ENCODE results near the gene SNRNP25.
"Not testable (repeated sequence)": the region's sequence is repeated elsewhere in the genome, so short reads cannot be mapped to it uniquely, and the experiment has no call there.

Gene SNRNP25

DNA sequence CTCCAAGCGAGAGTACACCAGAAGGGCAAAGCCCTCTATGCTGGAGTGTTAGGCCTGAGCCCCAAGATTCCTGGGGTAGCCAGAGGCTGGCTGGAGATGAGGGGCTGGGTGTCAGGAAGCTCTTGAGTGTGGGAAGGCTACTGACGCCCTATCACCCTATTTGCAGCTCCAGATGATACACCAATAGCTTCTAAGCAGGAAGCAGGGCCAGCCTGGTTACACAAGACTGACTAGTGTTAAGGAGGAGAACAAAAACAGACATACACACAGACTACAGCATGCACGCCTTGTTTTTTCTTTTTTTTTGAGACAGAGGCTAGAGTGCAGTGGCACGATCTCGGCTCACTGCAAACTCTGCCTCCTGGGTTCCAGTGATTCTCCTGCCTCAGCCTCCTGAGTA is 16.1 kb upstream of the SNRNP25 start:
- Histone ChIP-seq H3K36me3 (no peaks in the 10 kb centered on the region), H3K27ac (no peak overlapping the region), H3K4me1 (no peaks in the 10 kb centered on the region), H3K4me3 (no peak overlapping the region), H3K27me3 (no peaks in the 10 kb centered on the region), H3K9me3 (no peaks in the 10 kb centered on the region)
- TF ChIP-seq, protein P1, sequence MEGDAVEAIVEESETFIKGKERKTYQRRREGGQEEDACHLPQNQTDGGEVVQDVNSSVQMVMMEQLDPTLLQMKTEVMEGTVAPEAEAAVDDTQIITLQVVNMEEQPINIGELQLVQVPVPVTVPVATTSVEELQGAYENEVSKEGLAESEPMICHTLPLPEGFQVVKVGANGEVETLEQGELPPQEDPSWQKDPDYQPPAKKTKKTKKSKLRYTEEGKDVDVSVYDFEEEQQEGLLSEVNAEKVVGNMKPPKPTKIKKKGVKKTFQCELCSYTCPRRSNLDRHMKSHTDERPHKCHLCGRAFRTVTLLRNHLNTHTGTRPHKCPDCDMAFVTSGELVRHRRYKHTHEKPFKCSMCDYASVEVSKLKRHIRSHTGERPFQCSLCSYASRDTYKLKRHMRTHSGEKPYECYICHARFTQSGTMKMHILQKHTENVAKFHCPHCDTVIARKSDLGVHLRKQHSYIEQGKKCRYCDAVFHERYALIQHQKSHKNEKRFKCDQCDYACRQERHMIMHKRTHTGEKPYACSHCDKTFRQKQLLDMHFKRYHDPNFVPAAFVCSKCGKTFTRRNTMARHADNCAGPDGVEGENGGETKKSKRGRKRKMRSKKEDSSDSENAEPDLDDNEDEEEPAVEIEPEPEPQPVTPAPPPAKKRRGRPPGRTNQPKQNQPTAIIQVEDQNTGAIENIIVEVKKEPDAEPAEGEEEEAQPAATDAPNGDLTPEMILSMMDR (IDR thresholded peaks at IDR 0.05): no peak
- DNase-seq: no peak
- intact Hi-C loops (cut with DNase I; ENCODE audit: low total_unique reads): no loop called here

DNA sequence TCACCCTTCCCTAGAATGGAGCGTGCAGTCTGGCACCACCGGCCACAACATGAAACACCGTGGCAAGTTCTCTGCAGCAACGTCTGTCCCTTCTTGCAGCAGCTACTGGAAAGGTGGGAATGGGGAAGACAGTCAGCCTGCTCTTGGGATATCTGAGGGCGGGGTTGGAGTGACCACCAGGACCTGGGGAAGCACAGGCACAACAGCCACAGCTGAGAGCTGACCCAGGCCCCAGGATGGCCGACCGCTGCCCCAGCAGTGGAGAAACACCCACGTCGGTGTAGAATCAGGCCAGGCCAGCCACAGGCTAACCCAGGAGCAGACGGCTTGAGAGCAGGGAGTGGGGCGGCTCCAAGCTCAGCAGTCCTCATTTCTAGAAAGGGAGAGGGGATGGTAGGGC is 15.4 kb upstream of the SNRNP25 start:
- H3K36me3 ChIP-seq; H3K4me1 ChIP-seq; H3K27ac ChIP-seq; H3K27me3 ChIP-seq; DNase-seq; intact Hi-C loops (cut with DNase I; ENCODE audit: low total_unique reads); H3K4me3 ChIP-seq; H3K9me3 ChIP-seq: not testable (repeated sequence)

DNA sequence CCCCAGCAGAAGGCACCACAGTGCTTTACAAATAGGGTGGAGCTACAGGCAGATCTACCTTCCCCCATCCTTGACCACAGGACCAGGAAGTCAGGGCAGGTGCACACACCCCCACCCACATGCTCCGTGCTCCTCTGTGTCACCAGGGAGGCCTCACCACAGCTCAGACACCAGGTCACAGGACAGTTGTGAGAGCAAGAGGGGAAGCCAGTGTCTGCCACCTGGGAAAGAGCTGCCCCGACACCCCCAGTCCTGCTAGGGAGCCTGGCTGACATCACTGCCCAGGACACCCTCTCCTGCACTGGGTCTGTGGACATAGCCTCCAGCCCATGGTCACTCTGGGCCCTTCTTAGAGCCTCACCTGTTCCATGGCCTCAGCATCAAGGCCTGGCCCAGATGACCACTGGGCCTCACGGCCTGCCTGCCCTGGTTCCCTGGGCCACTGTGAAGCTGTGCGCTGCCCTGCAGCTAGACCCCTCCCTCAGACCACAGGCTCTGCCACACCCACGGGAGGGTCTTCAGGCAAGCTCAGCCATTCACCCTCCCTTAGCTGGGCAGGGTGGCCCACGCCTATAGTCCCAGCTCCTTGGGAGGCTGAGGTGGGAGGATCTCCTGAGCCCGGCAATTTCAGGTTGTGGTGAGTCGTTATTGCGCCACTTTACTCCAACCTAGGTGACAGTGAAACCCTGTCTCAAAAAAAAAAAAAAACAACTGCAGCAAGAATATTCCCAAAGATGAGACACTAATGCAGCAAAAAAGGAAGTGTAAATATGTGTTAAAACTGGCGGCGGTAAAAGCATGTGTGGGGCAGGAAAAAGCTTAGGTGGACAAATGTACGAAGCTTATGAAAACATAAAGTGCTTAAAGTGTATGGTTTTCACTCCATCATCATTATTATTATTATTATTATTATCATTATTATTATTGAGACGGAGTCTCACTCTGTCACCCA is 14.4 kb upstream of the SNRNP25 start:
- Histone ChIP-seq H3K4me1 (no peaks in the 10 kb centered on the region), H3K27me3 (no peaks in the 10 kb centered on the region), H3K36me3 (peaks cover 0 to 5% (median 4%) of the 10 kb centered on the region in 3 donors), H3K4me3 (no peak overlapping the region), H3K9me3 (no peaks in the 10 kb centered on the region), H3K27ac (no peak overlapping the region)
- DNase-seq: no peak
- TF ChIP-seq, protein P1 (IDR thresholded peaks at IDR 0.05): no peak
- intact Hi-C loops (cut with DNase I; ENCODE audit: low total_unique reads): no loop called here

DNA sequence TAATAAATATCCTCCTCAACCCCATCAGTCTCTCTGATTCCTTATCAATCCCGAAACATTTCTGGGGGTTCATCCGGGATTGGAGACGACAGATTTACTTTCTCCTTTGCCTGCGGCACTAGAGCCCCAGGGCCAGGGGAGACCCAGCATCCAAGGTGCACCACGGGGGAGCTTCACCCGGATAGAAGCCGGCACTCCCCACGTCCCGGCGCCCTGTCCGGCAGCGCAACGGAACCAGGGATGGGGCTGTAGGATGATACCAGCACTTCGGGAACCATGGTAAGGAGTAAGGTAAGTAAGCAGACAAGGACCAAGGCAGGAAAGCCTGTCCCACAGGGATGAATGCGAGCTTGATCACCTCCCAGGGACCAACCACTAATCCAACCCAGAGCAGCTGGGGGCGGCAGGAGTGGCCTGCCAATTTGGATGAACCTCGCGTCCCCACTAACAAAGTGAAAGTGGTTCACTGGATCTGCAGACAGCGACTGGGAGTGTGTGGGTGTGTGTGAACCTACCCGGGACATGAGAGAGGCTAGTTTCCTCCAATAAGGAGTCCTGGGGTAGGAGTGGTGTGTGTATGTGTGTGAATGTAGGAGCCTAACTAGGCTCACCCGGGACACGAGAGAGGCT is 12.1 kb upstream of the SNRNP25 start:
- Histone ChIP-seq H3K27me3 (no peaks in the 10 kb centered on the region), H3K36me3 (peaks cover 4 to 20% (median 4%) of the 10 kb centered on the region in 3 donors), H3K27ac (no peak overlapping the region), H3K4me3 (no peak overlapping the region), H3K9me3 (no peaks in the 10 kb centered on the region), H3K4me1 (no peaks in the 10 kb centered on the region)
- TF ChIP-seq, protein P1 (IDR thresholded peaks at IDR 0.05): no peak
- intact Hi-C loops (cut with DNase I; ENCODE audit: low total_unique reads): no loop called here
- DNase-seq: no peak

DNA sequence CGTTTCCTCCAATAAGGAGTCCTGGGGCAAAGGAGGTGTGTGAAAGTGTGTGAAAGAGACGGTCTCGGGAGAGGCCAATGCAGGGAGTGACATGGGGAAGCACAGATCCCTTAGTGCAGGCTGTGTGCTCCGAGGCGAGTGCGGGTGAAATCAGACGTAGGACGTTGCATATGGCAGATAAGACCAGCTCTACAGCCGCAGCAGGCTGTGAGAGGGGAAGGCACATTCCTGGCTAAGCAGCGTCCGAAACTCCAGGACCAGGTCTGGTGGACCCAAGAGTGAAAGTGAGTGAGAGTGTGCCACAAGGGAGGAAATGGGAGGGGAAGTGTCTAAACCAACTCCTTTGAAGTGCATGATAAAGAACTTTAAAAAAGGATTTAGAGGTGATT is 11.6 kb upstream of the SNRNP25 start:
- H3K4me1 ChIP-seq: no peaks in the 10 kb centered on the region
- peaks cover 5 to 25% (median 8%) of the 10 kb centered on the region in 3 donors for H3K36me3 ChIP-seq
- DNase-seq: no peak
- no peak overlapping the region for H3K4me3 ChIP-seq
- no peak overlapping the region for H3K27ac ChIP-seq
- no peaks in the 10 kb centered on the region for H3K9me3 ChIP-seq
- TF ChIP-seq, protein P1 (IDR thresholded peaks at IDR 0.05): no peak
- no peaks in the 10 kb centered on the region for H3K27me3 ChIP-seq
- intact Hi-C loops (cut with DNase I; ENCODE audit: low total_unique reads): no loop called here

DNA sequence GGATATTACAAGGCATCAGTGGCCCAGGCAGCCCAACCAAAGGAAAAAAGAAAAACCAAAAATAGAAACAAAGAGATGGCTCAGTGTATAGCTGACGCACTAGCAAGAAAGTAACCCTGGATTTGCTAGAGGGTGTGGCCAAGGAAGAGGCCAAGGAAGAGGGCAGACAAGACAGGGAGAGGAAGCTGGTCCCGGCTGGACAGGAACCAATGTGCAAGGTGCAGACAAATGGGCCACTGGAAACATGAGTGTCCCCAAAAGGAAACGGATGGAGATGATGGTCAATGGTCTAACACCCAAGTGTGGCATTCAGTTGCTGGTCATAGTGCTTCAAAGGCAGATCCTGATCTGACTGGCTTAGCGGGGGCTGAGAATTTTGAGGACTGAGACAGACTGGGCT is 10.9 kb upstream of the SNRNP25 start:
- intact Hi-C loops (cut with DNase I; ENCODE audit: low total_unique reads): no loop called here
- Histone ChIP-seq H3K36me3 (peaks cover 5 to 30% (median 11%) of the 10 kb centered on the region in 3 donors), H3K9me3 (no peaks in the 10 kb centered on the region), H3K4me1 (no peaks in the 10 kb centered on the region), H3K4me3 (no peak overlapping the region), H3K27ac (no peak overlapping the region), H3K27me3 (no peaks in the 10 kb centered on the region)
- TF ChIP-seq, protein P1 (IDR thresholded peaks at IDR 0.05): no peak
- DNase-seq: no peak

Measured in tibial artery (tissue), 4 donors.